MM.1S (cell line): ENCODE measurements around the gene SLC22A1.

Source experiments
- EZH2 ChIP-seq: fragments of 300-600 bp; sonication (generic); optimal IDR thresholded peaks from 2 replicates; pipeline ENCODE3; 2017; ENCODE audit warnings: low read depth, mild to moderate bottlenecking, antibody characterized with exemption, low read length, mixed read lengths
- EZH2phosphoT487 ChIP-seq: fragments of 300-600 bp; sonication (generic); IDR thresholded peaks from 2 replicates; pipeline ENCODE4 v1.6.1; 2018; ENCODE audit warnings: antibody characterized with exemption, low read length
- TF ChIP-seq, protein P1 (sequence below): fragments of 300-600 bp; sonication (generic); IDR thresholded peaks from 2 replicates; pipeline ENCODE4 v1.5.1; 2016; ENCODE audit warnings: antibody characterized with exemption, low read length, mixed read lengths

DNA sequence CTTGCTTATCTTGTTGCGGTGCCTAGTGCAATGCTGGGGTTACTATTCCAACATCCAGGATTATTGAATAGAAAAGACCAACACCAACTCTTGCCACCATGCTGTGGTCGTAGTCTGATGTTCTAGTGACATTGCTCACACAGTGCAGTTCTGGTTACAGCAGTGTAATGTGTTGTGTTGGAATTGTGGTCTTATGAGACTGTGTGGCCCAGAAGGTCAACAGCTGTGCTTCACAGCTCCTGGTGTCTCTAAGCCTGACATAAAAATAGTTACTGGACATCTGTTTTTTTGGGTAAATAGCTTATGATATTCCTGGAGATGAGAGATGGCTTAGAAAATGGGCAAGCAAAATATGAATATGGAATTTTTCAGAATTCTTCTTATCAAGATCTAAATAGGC lies 79.4 kb downstream of the SLC22A1 start:
- TF ChIP-seq, protein P1, sequence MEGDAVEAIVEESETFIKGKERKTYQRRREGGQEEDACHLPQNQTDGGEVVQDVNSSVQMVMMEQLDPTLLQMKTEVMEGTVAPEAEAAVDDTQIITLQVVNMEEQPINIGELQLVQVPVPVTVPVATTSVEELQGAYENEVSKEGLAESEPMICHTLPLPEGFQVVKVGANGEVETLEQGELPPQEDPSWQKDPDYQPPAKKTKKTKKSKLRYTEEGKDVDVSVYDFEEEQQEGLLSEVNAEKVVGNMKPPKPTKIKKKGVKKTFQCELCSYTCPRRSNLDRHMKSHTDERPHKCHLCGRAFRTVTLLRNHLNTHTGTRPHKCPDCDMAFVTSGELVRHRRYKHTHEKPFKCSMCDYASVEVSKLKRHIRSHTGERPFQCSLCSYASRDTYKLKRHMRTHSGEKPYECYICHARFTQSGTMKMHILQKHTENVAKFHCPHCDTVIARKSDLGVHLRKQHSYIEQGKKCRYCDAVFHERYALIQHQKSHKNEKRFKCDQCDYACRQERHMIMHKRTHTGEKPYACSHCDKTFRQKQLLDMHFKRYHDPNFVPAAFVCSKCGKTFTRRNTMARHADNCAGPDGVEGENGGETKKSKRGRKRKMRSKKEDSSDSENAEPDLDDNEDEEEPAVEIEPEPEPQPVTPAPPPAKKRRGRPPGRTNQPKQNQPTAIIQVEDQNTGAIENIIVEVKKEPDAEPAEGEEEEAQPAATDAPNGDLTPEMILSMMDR = no peak
- no peak for TF ChIP-seq EZH2phosphoT487
- no peak for TF ChIP-seq EZH2
